Spleen (tissue), 11 donors: ENCODE measurements around the gene TMC1. TPM values are rescaled to one million over a fixed set of nuclear protein-coding genes. Genes with fewer than 3 reads are reported as not detected.
"Not testable (repeated sequence)": the region's sequence is repeated elsewhere in the genome, so short reads cannot be mapped to it uniquely, and the experiment has no call there.

Experiments used
- DNase-seq: peaks from one replicate; pipeline ENCODE4 v3.0.0-alpha.2; 2020
- H3K27ac ChIP-seq, 8 donors: fragments of 200-600 bp; sonication (generic) in 7 of 8; 1 replicate in 4 of 8; 2 replicates in 4 of 8; pipeline versions ENCODE4 v1.5.0 to v1.8.0; 2016 to 2021; ENCODE audit warnings: inconsistent platforms in 4 of 8, mild to moderate bottlenecking in 4 of 8, moderate library complexity in 1 of 8
- H3K27me3 ChIP-seq, 7 donors: fragments of 200-600 bp; sonication (generic) in 6 of 7; replicated peaks in 1 of 7; 1 replicate in 4 of 7; 2 replicates in 3 of 7; pipeline versions ENCODE4 v1.5.0 to v1.8.0; 2016 to 2021; ENCODE audit warnings: inconsistent platforms in 3 of 7, mild to moderate bottlenecking in 1 of 7
- H3K36me3 ChIP-seq, 6 donors: fragments of 200-600 bp; sonication (generic) in 5 of 6; 1 replicate in 4 of 6; 2 replicates in 2 of 6; pipeline versions ENCODE4 v1.5.0 to v1.8.0; 2016 to 2021; ENCODE audit warnings: inconsistent platforms in 2 of 6
- H3K4me1 ChIP-seq, 6 donors: fragments of 200-600 bp; sonication (generic) in 5 of 6; 1 replicate in 3 of 6; 2 replicates in 3 of 6; pipeline versions ENCODE4 v1.5.0 to v1.8.0; 2016 to 2021; ENCODE audit warnings: inconsistent platforms in 3 of 6
- H3K4me3 ChIP-seq, 8 donors: fragments of 200-600 bp; sonication (generic) in 7 of 8; 1 replicate in 4 of 8; 2 replicates in 4 of 8; pipeline versions ENCODE4 v1.5.0 to v1.8.0; 2016 to 2021; ENCODE audit warnings: inconsistent platforms in 4 of 8, mild to moderate bottlenecking in 4 of 8, moderate library complexity in 2 of 8
- H3K9me3 ChIP-seq, 8 donors: fragments of 200-600 bp; sonication (generic) in 7 of 8; 1 replicate in 4 of 8; 2 replicates in 4 of 8; pipeline versions ENCODE4 v1.5.0 to v1.8.0; 2016 to 2021; ENCODE audit warnings: inconsistent platforms in 4 of 8
- CTCF ChIP-seq, 11 experiments: fragments of 200-600 bp in 7 of 11; fragments of 450-650 bp in 4 of 11; sonication (generic) in 4 of 11; IDR thresholded peaks in 8 of 11; conservative IDR thresholded peaks in 3 of 11; 1 replicate in 7 of 11; 2 replicates in 4 of 11; pipeline versions ENCODE4 v1.4.0 to v1.8.0; 2016 to 2021; ENCODE audit warnings: antibody characterized with exemption in 11 of 11, inconsistent platforms in 4 of 11, mild to moderate bottlenecking in 1 of 11
- POLR2A ChIP-seq, 3 donors: fragments of 450-650 bp; IDR thresholded peaks; one replicate each; pipeline ENCODE4 v1.5.1; 2017; ENCODE audit warnings: antibody characterized with exemption in 3 of 3, mild to moderate bottlenecking in 1 of 3
- POLR2AphosphoS5 ChIP-seq, 3 donors: sonication (generic); formaldehyde crosslinking; IDR thresholded peaks; one replicate each; pipeline ENCODE4 v1.5.1; 2017; ENCODE audit warnings: antibody characterized with exemption in 3 of 3
- WGBS, 5 donors: extraction: QIAGEN DNeasy Blood & Tissue Kit in 3 of 5; methylation state at CpG; one replicate each; pipeline versions ENCODE4 v1.1.5 to v1.1.7; 2013 to 2018; 5-methylcytosine and 5-hydroxymethylcytosine counted together
- intact Hi-C: fragments of 100-400 bp; cut with DNase I; formaldehyde crosslinking; loops from one replicate; pipeline ENCODE4 v1.15.0; 2023; ENCODE audit warnings: low total_unique reads
- polyA plus RNA-seq, 3 donors: library from polyadenylated mRNA; stranded (reverse); fragments of 200-250 nt; gene quantifications; one replicate each; pipeline ENCODE4 v1.2.1, GENCODE V29; 2013
- total RNA-seq, 7 donors: library from RNA; depleted of rRNA in 3 of 7; stranded (reverse); fragments of >200 nt in 3 of 7; fragmentation: NEBNext Ultra II Directional in 4 of 7; extraction: Animal tissue kit (Norgen Biotek cat#: 25700) in 4 of 7; gene quantifications; one replicate each; pipeline versions ENCODE4 v1.1.0 to v1.2.1, GENCODE V29; 2016 to 2021
- donor health status: healthy with polysubstance abuse.
- donor health status: DM: no; HTN: no; CAD: no; lungs with moderate emphysema.
- donor health status: DM: no; HTN: no; CAD: no.
- donor health status: Bipolar disorder and iron deficiency.
- donor health status: healthy.
- donor health status: DM: no; HTN: no; CAD: no.
- donor health status: DM: yes; HTN: yes; CAD: no.

TMC1 gene
- total and polyA plus RNA-seq, 10 donors: 0.04 to 0.16 TPM; not detected in 8

- intact Hi-C loops: no loop called here
- DNase-seq: no peak
- TF ChIP-seq CTCF (IDR thresholded peaks at IDR 0.05 in 8 of 11, conservative IDR thresholded peaks at IDR 0.05 in 3 of 11): no peak
- TF ChIP-seq POLR2AphosphoS5 (IDR thresholded peaks at IDR 0.05): no peak
- no peak for TF ChIP-seq POLR2A (IDR thresholded peaks at IDR 0.05)
These were observed 18.5 kb downstream of the TMC1 start for GRCh38 chr9:72539824-72540347.

GRCh38 chr9:72540348-72540873, 19.0 kb downstream of the TMC1 start:
- Histone ChIP-seq H3K36me3 (no peaks in the 10 kb centered on the region), H3K4me1 (no peaks in the 10 kb centered on the region), H3K9me3 (peaks cover 0 to 11% (median 0%) of the 10 kb centered on the region in 8 donors), H3K27me3 (no peaks in the 10 kb centered on the region), H3K4me3 (no peak overlapping the region), H3K27ac (no peak overlapping the region)
- WGBS, 5 donors: 64 to 89% (median 78%) methylated on average over 6 of the region's 6 CpGs
- DNase-seq: no peak
- intact Hi-C loops: no loop called here
- TF ChIP-seq CTCF (IDR thresholded peaks at IDR 0.05 in 8 of 11, conservative IDR thresholded peaks at IDR 0.05 in 3 of 11) (no peak), POLR2A (IDR thresholded peaks at IDR 0.05) (no peak)

More at GRCh38 chr9:72539824-72540347, 18.5 kb downstream of the TMC1 start:
- 90 to 97% (median 92%) methylated on average over 6 of the region's 6 CpGs for WGBS, 5 donors
- Histone ChIP-seq H3K9me3 (peaks cover 0 to 11% (median 0%) of the 10 kb centered on the region in 8 donors), H3K27ac (no peak overlapping the region), H3K27me3 (no peaks in the 10 kb centered on the region), H3K36me3 (no peaks in the 10 kb centered on the region), H3K4me3 (no peak overlapping the region), H3K4me1 (no peaks in the 10 kb centered on the region)

- H3K9me3 ChIP-seq, intact Hi-C loops, H3K36me3 ChIP-seq, H3K4me1 ChIP-seq, H3K27ac ChIP-seq, H3K4me3 ChIP-seq, DNase-seq, H3K27me3 ChIP-seq: not testable (repeated sequence)
- WGBS, 5 donors: 91 to 96% (median 94%) methylated on average over 5 of the region's 5 CpGs
These were observed 21.1 kb downstream of the TMC1 start for GRCh38 chr9:72542537-72542833.

- 95 to 100% (median 100%) methylated on average over 1 of the region's 1 CpG for WGBS, 5 donors
- TF ChIP-seq CTCF (IDR thresholded peaks at IDR 0.05 in 8 of 11, conservative IDR thresholded peaks at IDR 0.05 in 3 of 11): no peak
- no peak for TF ChIP-seq POLR2AphosphoS5 (IDR thresholded peaks at IDR 0.05)
- no peak for TF ChIP-seq POLR2A (IDR thresholded peaks at IDR 0.05)
These were observed 21.5 kb downstream of the TMC1 start for GRCh38 chr9:72542917-72543316.

GRCh38 chr9:72551306-72551705, 29.9 kb downstream of the TMC1 start:
- H3K27ac ChIP-seq: no peak overlapping the region
- H3K4me3 ChIP-seq: no peak overlapping the region
- no peaks in the 10 kb centered on the region for H3K36me3 ChIP-seq
- no peak for DNase-seq
- TF ChIP-seq POLR2AphosphoS5 (IDR thresholded peaks at IDR 0.05) (no peak), CTCF (IDR thresholded peaks at IDR 0.05 in 8 of 11, conservative IDR thresholded peaks at IDR 0.05 in 3 of 11) (no peak)
- H3K27me3 ChIP-seq: no peaks in the 10 kb centered on the region
- WGBS, 5 donors: 74 to 86% (median 82%) methylated on average over 2 of the region's 2 CpGs
- intact Hi-C loops: no loop called here
- H3K9me3 ChIP-seq: no peaks in the 10 kb centered on the region
- no peaks in the 10 kb centered on the region for H3K4me1 ChIP-seq

More at GRCh38 chr9:72542917-72543316, 21.5 kb downstream of the TMC1 start:
- Histone ChIP-seq H3K36me3 (no peaks in the 10 kb centered on the region), H3K4me3 (no peak overlapping the region), H3K27me3 (no peaks in the 10 kb centered on the region), H3K27ac (no peak overlapping the region), H3K9me3 (no peaks in the 10 kb centered on the region), H3K4me1 (no peaks in the 10 kb centered on the region)
- no peak for DNase-seq
- intact Hi-C loops: no loop called here
